DOHH2 (cell line): ENCODE data around the gene ERFL.

ENCODE experiments used
- CTCF ChIP-seq: fragments of 200-600 bp; sonication (generic); IDR thresholded peaks from one replicate; pipeline ENCODE4 v1.5.1; 2014; ENCODE audit warnings: antibody characterized with exemption, mild to moderate bottlenecking, low read depth, low read length; ENCODE audit not compliant: poor library complexity, severe bottlenecking
- EZH2phosphoT487 ChIP-seq: fragments of 200-600 bp; sonication (generic); IDR thresholded peaks from 2 replicates; pipeline ENCODE4 v1.6.1; 2017; ENCODE audit warnings: borderline replicate concordance, mild to moderate bottlenecking, antibody characterized with exemption, low read length, moderate library complexity, mixed read lengths

GRCh38 chr19:41939861-41940730 lies 11.8 kb upstream of the ERFL start:
- no peak for TF ChIP-seq CTCF
- no peak for TF ChIP-seq EZH2phosphoT487
